ENCODE measurements around the gene FBXO40. TPM values are rescaled to one million over a fixed set of nuclear protein-coding genes. Genes with fewer than 3 reads are reported as not detected.

Gene FBXO40
- total RNA-seq, 2 experiments from 2014 or later, result not detected

DNA sequence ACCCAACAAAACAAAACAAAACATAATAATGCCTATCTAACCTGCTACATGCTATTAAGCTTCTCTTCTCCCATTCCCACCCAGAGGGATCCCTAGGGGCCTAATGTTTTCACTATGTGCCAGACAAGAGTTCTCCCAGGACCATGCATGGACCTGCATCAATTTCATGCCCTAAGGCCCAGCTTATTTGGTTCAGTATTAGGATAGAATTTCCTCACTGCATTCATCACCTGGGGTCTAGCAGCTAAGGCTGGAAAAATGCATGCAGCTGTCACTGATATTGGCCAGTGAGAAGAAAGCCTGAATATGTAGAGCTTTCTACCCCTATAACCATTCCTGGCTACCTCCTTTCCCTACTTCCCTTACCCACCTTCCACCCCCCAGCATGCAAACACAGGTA, 69.6 kb downstream of the FBXO40 start:
- Mint-ChIP-seq H3K27me3 (no peaks in the 10 kb centered on the region), H3K27ac (peak overlapping the region; percentile 96), H3K4me1 (ENCODE audit: low read depth) (peaks cover 37% of the 10 kb centered on the region), H3K36me3 (ENCODE audit: low read depth) (peaks cover 84% of the 10 kb centered on the region), H3K4me3 (no peak overlapping the region), H3K9me3 (no peaks in the 10 kb centered on the region)
- H3K36me3 ChIP-seq (ENCODE audit: insufficient read depth, low read length), result peaks cover 63% of the 10 kb centered on the region
- ChIA-PET POLR2A (interaction anchor here (1.1 kb wide), 1 partner anchor 722 kb away, joined by 3 read pairs; the partner anchor contains the start of gene FAM162A), CTCF (no interaction called here)
- peaks cover 40% of the 10 kb centered on the region for H3K4me1 ChIP-seq (ENCODE audit: insufficient read depth, low read length)
- H3K27ac ChIP-seq (ENCODE audit: low read depth in 1 of 2, low read length in 2 of 2), result no peak overlapping the region
- no peaks in the 10 kb centered on the region for H3K9me3 ChIP-seq (ENCODE audit: control insufficient read depth in 1 of 2, insufficient read depth in 1 of 2, low read length in 2 of 2)
- no peak for ATAC-seq (ENCODE audit: poor library complexity)
- no peak for DNase-seq
- no peak for TF ChIP-seq CTCF (IDR thresholded peaks at IDR 0.05)
- intact Hi-C loops (cut with DNase I, micrococcal nuclease), result loop anchor here (2.0 to 10.0 kb wide), 6 partner anchors 88 to 1922 kb away; partner anchors contain the start of genes POLQ (in 2 of the 2), EAF2 (in 1 of the 2), HACD2 (in 1 of the 2) and IQCB1 (in 1 of the 2)
- H3K27me3 ChIP-seq (ENCODE audit: control insufficient read depth in 1 of 2, insufficient read depth in 2 of 2, low read length in 2 of 2), result no peaks in the 10 kb centered on the region
- no peak overlapping the region for H3K4me3 ChIP-seq (ENCODE audit: low read length)

DNA sequence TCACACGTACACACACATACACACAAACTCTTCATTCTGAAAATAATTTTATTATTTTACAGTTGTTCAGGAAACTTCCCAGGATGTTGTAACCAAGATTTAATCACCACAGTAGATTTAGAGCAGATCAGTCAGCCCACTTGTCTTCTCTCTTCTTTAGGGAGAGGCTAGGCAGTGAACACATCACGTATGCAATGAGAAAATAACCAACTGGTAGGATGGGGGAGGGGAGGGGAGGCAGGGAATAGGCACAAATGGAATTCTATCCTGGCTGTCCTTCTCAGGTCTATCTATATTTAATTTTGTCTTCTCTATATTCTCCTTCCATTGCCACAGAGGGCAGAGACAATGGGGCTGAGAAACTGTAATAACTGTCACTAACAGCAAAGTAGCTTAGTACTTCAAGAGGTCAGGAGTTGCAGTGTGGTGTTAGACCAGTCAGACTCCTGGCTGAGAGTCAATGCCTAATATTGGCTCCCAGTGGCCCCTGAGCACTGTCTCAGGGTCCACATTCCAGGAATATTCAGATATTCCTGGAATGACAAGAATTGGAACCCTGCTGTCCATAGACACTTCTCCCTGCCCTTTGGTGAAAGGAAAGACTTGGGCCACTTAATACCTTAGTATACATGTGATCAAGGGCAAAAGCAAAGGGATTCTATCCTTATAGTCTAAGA, 70.1 kb downstream of the FBXO40 start:
- no peak for ATAC-seq (ENCODE audit: poor library complexity)
- peaks cover 84% of the 10 kb centered on the region for H3K36me3 Mint-ChIP-seq (ENCODE audit: low read depth)
- H3K9me3 Mint-ChIP-seq, result no peaks in the 10 kb centered on the region
- peaks cover 35% of the 10 kb centered on the region for H3K4me1 ChIP-seq (ENCODE audit: insufficient read depth, low read length)
- intact Hi-C loops (cut with DNase I, micrococcal nuclease), result loop anchor here (2.0 to 10.0 kb wide), 6 partner anchors 87 to 1921 kb away; partner anchors contain the start of genes POLQ (in 2 of the 2), EAF2 (in 1 of the 2), HACD2 (in 1 of the 2) and IQCB1 (in 1 of the 2)
- no peaks in the 10 kb centered on the region for H3K27me3 ChIP-seq (ENCODE audit: control insufficient read depth in 1 of 2, insufficient read depth in 2 of 2, low read length in 2 of 2)
- H3K9me3 ChIP-seq (ENCODE audit: control insufficient read depth in 1 of 2, insufficient read depth in 1 of 2, low read length in 2 of 2), result no peaks in the 10 kb centered on the region
- TF ChIP-seq CTCF (IDR thresholded peaks at IDR 0.05), result no peak
- ChIA-PET CTCF (no interaction called here), POLR2A (no interaction called here)
- H3K27ac ChIP-seq (ENCODE audit: low read depth in 1 of 2, low read length in 2 of 2), result no peak overlapping the region
- H3K4me3 ChIP-seq (ENCODE audit: low read length), result no peak overlapping the region
- H3K4me1 Mint-ChIP-seq (ENCODE audit: low read depth), result peaks cover 31% of the 10 kb centered on the region
- H3K36me3 ChIP-seq (ENCODE audit: insufficient read depth, low read length), result peaks cover 62% of the 10 kb centered on the region
- H3K4me3 Mint-ChIP-seq, result no peak overlapping the region
- no peak for DNase-seq
- H3K27me3 Mint-ChIP-seq, result no peaks in the 10 kb centered on the region
- peak overlapping the region; percentile 96 for H3K27ac Mint-ChIP-seq

GRCh38 chr3:121665488-121665887, 72.3 kb downstream of the FBXO40 start:
- no peaks in the 10 kb centered on the region for H3K27me3 Mint-ChIP-seq
- ATAC-seq (ENCODE audit: poor library complexity) (no peak), DNase-seq (no peak)
- no peaks in the 10 kb centered on the region for H3K9me3 Mint-ChIP-seq
- POLR2A ChIA-PET, result no interaction called here
- Histone ChIP-seq H3K4me1 (ENCODE audit: insufficient read depth, low read length) (peaks cover 13% of the 10 kb centered on the region), H3K36me3 (ENCODE audit: insufficient read depth, low read length) (peaks cover 68% of the 10 kb centered on the region), H3K4me3 (ENCODE audit: low read length) (no peak overlapping the region), H3K9me3 (ENCODE audit: control insufficient read depth in 1 of 2, insufficient read depth in 1 of 2, low read length in 2 of 2) (no peaks in the 10 kb centered on the region), H3K27me3 (ENCODE audit: control insufficient read depth in 1 of 2, insufficient read depth in 2 of 2, low read length in 2 of 2) (no peaks in the 10 kb centered on the region), H3K27ac (ENCODE audit: low read depth in 1 of 2, low read length in 2 of 2) (no peak overlapping the region)
- H3K27ac Mint-ChIP-seq, result no peak overlapping the region
- intact Hi-C loops (cut with DNase I, micrococcal nuclease), result loop anchor here (5.0 to 10.0 kb wide), 4 partner anchors 121 to 1919 kb away; partner anchors contain the start of genes HACD2 (in 1 of the 2), HSPBAP1 (in 1 of the 2), PARP14 (in 1 of the 2) and POLQ (in 1 of the 2)
- CTCF ChIA-PET, result no interaction called here
- H3K4me1 Mint-ChIP-seq (ENCODE audit: low read depth), result peaks cover 10% of the 10 kb centered on the region
- no peak overlapping the region for H3K4me3 Mint-ChIP-seq
- no peak for TF ChIP-seq CTCF (IDR thresholded peaks at IDR 0.05)
- peaks cover 84% of the 10 kb centered on the region for H3K36me3 Mint-ChIP-seq (ENCODE audit: low read depth)
